Activated naive CD8-positive, alpha-beta T cell treated with anti-CD3 and anti-CD28 coated beads, Interleukin-2, amount 10 ng/mL, durations not matched to agents 7 days and 5 days (primary cell): ENCODE measurements around the gene DGLUCY. TPM values are rescaled to one million over a fixed set of nuclear protein-coding genes. Genes with fewer than 3 reads are reported as not detected.
A peak's percentile ranks its signal among the peaks of the same experiment; 100 is the strongest.

Source experiments
- ATAC-seq: fragments of 150-1000 bp; cut with Tn5 transposase; one replicate; pipeline ENCODE4 v1.10.0; 2021; ENCODE audit warnings: low read depth, moderate library complexity
- POLR2A ChIA-PET: fragments of 350-600 bp; sonication (Branson Sonifier 250); formaldehyde crosslinking; loops from one replicate; lab custom pipeline; 2021; ENCODE audit warnings: antibody characterized with exemption; lab: Charles Lee
- DNase-seq: peaks from one replicate; pipeline ENCODE4 v3.0.0; 2021
- H3K27ac Mint-ChIP-seq: one replicate; pipeline ENCODE4 v1.8.0; 2022; ENCODE audit warnings: mild to moderate bottlenecking, mixed read lengths
- H3K27me3 Mint-ChIP-seq: one replicate; pipeline ENCODE4 v1.8.0; 2022; ENCODE audit warnings: mild to moderate bottlenecking, moderate library complexity, mixed read lengths
- H3K36me3 Mint-ChIP-seq: one replicate; pipeline ENCODE4 v1.8.0; 2021; ENCODE audit warnings: mild to moderate bottlenecking, mixed read lengths
- H3K4me1 Mint-ChIP-seq: one replicate; pipeline ENCODE4 v1.8.0; 2021; ENCODE audit warnings: mixed read lengths
- H3K4me3 Mint-ChIP-seq: one replicate; pipeline ENCODE4 v1.8.0; 2022; ENCODE audit warnings: mild to moderate bottlenecking, moderate library complexity, mixed read lengths
- H3K9me3 Mint-ChIP-seq: one replicate; pipeline ENCODE4 v1.8.0; 2021; ENCODE audit warnings: mixed read lengths
- total RNA-seq, 2 experiments: library from RNA; stranded (reverse); gene quantifications; one replicate each; pipeline ENCODE4 v1.2.3, GENCODE V29; 2021

The DGLUCY gene
- total RNA-seq, 2 experiments from 2014 or later, result 135 to 136 TPM

- H3K27me3 Mint-ChIP-seq, result no peaks in the 10 kb centered on the region
- peaks cover 55% of the 10 kb centered on the region for H3K36me3 Mint-ChIP-seq
- peaks cover 74% of the 10 kb centered on the region for H3K4me1 Mint-ChIP-seq
- POLR2A ChIA-PET, result interaction anchor here (1.4 to 5.6 kb wide), 9 partner anchors 14 to 115 kb away, joined by 5 to 220 read pairs (median 24); partner anchors contain the start of gene GPR68
- H3K4me3 Mint-ChIP-seq, result peak overlapping the region; percentile 80
- H3K9me3 Mint-ChIP-seq, result peaks cover 3% of the 10 kb centered on the region
- peak overlapping the region; percentile 97 for H3K27ac Mint-ChIP-seq
- ATAC-seq (peak; percentile 40), DNase-seq (peak; percentile 79)
Measured at GRCh38 chr14:91229743-91230200, 115.9 kb downstream of the DGLUCY start.

- peak overlapping the region; percentile 97 for H3K27ac Mint-ChIP-seq
- DNase-seq, result no peak
- H3K36me3 Mint-ChIP-seq, result peaks cover 53% of the 10 kb centered on the region
- peak; percentile 8 for ATAC-seq
- H3K9me3 Mint-ChIP-seq, result peaks cover 3% of the 10 kb centered on the region
- peak overlapping the region; percentile 80 for H3K4me3 Mint-ChIP-seq
- POLR2A ChIA-PET, result interaction anchor here (0.6 to 5.6 kb wide), 9 partner anchors 13 to 161 kb away, joined by 3 to 220 read pairs (median 29); partner anchors contain the start of gene GPR68
- H3K27me3 Mint-ChIP-seq, result no peaks in the 10 kb centered on the region
- H3K4me1 Mint-ChIP-seq, result peaks cover 69% of the 10 kb centered on the region
Measured at GRCh38 chr14:91230397-91231035, 116.6 kb downstream of the DGLUCY start.

GRCh38 chr14:91231446-91231845 lies 117.6 kb downstream of the DGLUCY start:
- Mint-ChIP-seq H3K36me3 (peaks cover 58% of the 10 kb centered on the region), H3K4me3 (peak overlapping the region; percentile 80), H3K9me3 (peaks cover 3% of the 10 kb centered on the region), H3K27me3 (no peaks in the 10 kb centered on the region), H3K27ac (peak overlapping the region; percentile 97), H3K4me1 (peaks cover 63% of the 10 kb centered on the region)
- no peak for DNase-seq
- ATAC-seq, result no peak
- POLR2A ChIA-PET, result interaction anchor here (0.8 to 4.9 kb wide), 2 partner anchors 12 to 19 kb away, joined by 3 to 39 read pairs; partner anchors contain the start of gene GPR68

GRCh38 chr14:91232052-91232451 lies 118.2 kb downstream of the DGLUCY start:
- Mint-ChIP-seq H3K36me3 (peaks cover 56% of the 10 kb centered on the region), H3K4me3 (peak overlapping the region; percentile 39), H3K27me3 (no peaks in the 10 kb centered on the region), H3K4me1 (peaks cover 58% of the 10 kb centered on the region), H3K9me3 (peaks cover 3% of the 10 kb centered on the region), H3K27ac (peak overlapping the region; percentile 97)
- POLR2A ChIA-PET, result interaction anchor here (4.9 kb wide), 1 partner anchor 12 kb away, joined by 39 read pairs; the partner anchor contains the start of gene GPR68
- ATAC-seq (no peak), DNase-seq (no peak)

GRCh38 chr14:91232603-91233002 lies 118.7 kb downstream of the DGLUCY start:
- peak overlapping the region; percentile 39 for H3K4me3 Mint-ChIP-seq
- POLR2A ChIA-PET, result interaction anchor here (4.9 kb wide), 1 partner anchor 11 kb away, joined by 39 read pairs; the partner anchor contains the start of gene GPR68
- H3K9me3 Mint-ChIP-seq, result peaks cover 3% of the 10 kb centered on the region
- no peak for DNase-seq
- H3K4me1 Mint-ChIP-seq, result peaks cover 56% of the 10 kb centered on the region
- ATAC-seq, result no peak
- H3K27ac Mint-ChIP-seq, result peak overlapping the region; percentile 97
- peaks cover 59% of the 10 kb centered on the region for H3K36me3 Mint-ChIP-seq
- no peaks in the 10 kb centered on the region for H3K27me3 Mint-ChIP-seq

DNA sequence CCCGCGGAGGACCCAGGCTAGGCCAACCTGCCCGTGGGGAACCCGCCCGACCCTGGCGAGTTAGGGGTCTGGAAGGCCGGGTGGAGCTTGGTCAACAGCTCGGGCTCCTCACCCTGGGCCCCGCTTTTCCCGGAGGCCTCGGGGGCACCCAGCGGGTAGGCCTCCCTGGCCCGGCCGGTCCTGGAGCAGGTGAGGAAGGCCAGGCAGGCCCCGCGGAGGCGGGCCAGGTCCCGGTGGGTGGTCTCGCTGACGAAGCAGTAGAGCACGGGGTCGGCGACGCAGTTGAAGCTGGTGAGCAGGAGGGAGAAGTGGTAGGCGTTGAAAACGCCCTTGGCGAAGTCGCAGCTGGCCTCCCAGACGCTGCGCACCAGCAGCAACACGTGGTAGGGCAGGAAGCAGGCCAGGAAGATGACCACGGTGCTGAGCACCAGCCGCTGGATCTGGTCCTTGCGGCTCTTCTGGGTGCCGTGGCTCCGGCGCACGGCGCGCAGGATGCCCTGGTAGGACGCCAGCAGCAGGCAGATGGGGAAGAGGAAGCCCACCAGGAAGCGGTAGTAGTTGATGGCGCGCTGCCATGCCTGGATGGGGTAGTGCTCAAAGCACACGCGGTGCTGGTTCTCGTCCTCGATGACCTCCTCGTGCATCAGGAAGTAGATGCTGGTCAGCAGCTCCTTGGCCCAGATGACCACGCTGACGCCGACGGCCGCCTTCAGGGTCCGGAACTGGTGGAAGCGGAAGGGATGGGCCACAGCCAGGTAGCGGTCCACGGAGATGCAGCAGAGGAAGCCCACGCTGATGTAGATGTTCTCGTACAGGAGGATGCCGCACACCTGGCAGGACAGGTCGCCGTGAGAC lies 120.3 kb downstream of the DGLUCY start:
- Mint-ChIP-seq H3K27ac (peak overlapping the region; percentile 40), H3K4me3 (no peak overlapping the region), H3K36me3 (peaks cover 71% of the 10 kb centered on the region), H3K9me3 (peaks cover 3% of the 10 kb centered on the region), H3K27me3 (no peaks in the 10 kb centered on the region), H3K4me1 (peaks cover 57% of the 10 kb centered on the region)
- ATAC-seq (no peak), DNase-seq (no peak)
- POLR2A ChIA-PET, result interaction anchor here (1.2 to 4.9 kb wide), 2 partner anchors 10 to 26 kb away, joined by 3 to 39 read pairs; partner anchors contain the start of gene GPR68

DNA sequence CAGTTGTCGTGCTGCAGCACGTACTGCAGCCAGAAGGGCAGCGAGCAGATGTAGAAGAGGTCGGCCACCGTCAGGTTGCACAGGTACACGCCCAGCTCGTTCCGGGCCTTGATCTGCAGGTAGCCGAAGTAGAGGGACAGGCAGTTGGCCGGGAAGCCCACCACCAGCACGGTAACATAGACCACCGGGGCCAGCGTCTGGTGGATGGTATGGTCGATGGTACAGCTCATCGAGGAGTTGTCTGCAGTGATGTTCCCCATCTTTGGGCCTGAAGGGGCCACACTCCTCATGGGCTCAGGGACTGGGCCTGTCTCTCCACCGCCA lies 120.9 kb downstream of the DGLUCY start:
- Mint-ChIP-seq H3K27ac (peak overlapping the region; percentile 40), H3K27me3 (no peaks in the 10 kb centered on the region), H3K36me3 (peaks cover 76% of the 10 kb centered on the region), H3K9me3 (peaks cover 3% of the 10 kb centered on the region), H3K4me3 (no peak overlapping the region), H3K4me1 (peaks cover 57% of the 10 kb centered on the region)
- POLR2A ChIA-PET, result interaction anchor here (1.2 to 4.9 kb wide), 2 partner anchors 9 to 26 kb away, joined by 3 to 39 read pairs; partner anchors contain the start of gene GPR68
- DNase-seq (no peak), ATAC-seq (no peak)

DNA sequence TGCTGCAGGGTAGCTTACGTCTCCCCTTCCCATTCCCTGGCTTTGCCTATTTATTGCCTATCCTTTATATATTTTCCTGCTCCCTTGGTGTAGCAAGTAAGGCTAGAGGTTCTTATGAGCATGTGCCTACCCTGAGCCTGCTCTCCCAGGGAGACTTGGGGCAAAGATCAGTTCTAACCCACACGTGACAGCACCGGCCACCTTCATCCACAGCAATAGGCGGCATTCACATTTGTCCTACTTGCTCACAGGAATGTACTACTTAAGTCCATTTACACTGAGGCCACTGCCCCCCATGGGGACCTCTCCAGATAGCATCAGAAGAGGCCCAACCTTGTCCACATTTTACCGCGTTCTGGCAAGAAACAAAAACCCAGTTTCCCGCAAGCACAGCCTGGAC lies 122.0 kb downstream of the DGLUCY start:
- POLR2A ChIA-PET, result interaction anchor here (4.9 kb wide), 1 partner anchor 8 kb away, joined by 39 read pairs; the partner anchor contains the start of gene GPR68
- H3K9me3 Mint-ChIP-seq, result peaks cover 3% of the 10 kb centered on the region
- H3K4me1 Mint-ChIP-seq, result peaks cover 55% of the 10 kb centered on the region
- ATAC-seq (no peak), DNase-seq (no peak)
- no peaks in the 10 kb centered on the region for H3K27me3 Mint-ChIP-seq
- H3K36me3 Mint-ChIP-seq, result peaks cover 77% of the 10 kb centered on the region
- H3K27ac Mint-ChIP-seq, result no peak overlapping the region
- no peak overlapping the region for H3K4me3 Mint-ChIP-seq

DNA sequence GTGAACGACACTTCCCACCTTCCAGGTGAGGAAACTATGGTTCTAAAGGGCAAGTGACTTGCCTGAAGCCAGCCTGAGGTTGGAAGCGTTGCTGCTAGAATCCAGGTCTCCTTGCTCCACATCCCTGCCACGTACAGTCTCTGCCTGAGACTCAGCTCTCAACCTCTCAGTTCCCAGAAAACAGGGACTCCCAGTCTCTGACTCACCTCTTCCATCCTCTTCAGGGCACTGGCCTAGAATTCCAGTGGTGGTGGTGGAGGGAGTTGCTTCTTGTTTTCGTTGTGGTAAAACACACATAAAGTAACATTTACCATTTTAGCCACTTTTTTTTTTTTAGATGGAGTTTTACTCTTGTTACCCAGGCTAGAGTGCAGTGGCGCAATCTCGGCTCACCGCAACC lies 123.3 kb downstream of the DGLUCY start:
- Mint-ChIP-seq H3K4me1 (peaks cover 54% of the 10 kb centered on the region), H3K9me3 (peaks cover 3% of the 10 kb centered on the region), H3K4me3 (no peak overlapping the region), H3K27me3 (no peaks in the 10 kb centered on the region), H3K27ac (peak overlapping the region; percentile 8), H3K36me3 (peaks cover 78% of the 10 kb centered on the region)
- ATAC-seq (no peak), DNase-seq (no peak)
- POLR2A ChIA-PET, result no interaction called here

DNA sequence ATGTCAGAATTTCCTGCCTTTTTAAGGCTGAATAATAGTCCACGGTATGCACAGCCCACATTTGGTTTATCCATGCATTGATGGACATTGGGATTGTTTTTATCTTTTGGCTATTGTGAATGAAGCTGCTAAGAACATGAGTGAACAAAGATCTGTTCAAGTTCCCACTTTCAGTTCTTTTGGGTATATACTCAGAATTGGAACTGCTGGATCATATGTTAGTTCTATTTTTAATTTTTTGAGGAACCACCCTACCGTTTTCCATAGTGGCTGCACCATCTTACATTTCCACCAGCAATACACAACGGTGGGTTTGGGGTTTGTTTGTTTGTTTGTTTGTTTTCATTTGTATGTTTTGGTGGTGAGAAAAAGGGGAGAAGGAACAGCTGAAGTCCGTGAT lies 124.2 kb downstream of the DGLUCY start:
- POLR2A ChIA-PET, result interaction anchor here (1.6 kb wide), 1 partner anchor 9 kb away, joined by 5 read pairs; no protein-coding TSS in a partner anchor
- ATAC-seq, result no peak
- H3K4me3 Mint-ChIP-seq, result no peak overlapping the region
- peaks cover 80% of the 10 kb centered on the region for H3K36me3 Mint-ChIP-seq
- H3K27me3 Mint-ChIP-seq, result no peaks in the 10 kb centered on the region
- no peaks in the 10 kb centered on the region for H3K9me3 Mint-ChIP-seq
- peak overlapping the region; percentile 35 for H3K27ac Mint-ChIP-seq
- peaks cover 58% of the 10 kb centered on the region for H3K4me1 Mint-ChIP-seq
- DNase-seq, result no peak

GRCh38 chr14:91238661-91239060 lies 124.8 kb downstream of the DGLUCY start:
- Mint-ChIP-seq H3K27ac (peak overlapping the region; percentile 36), H3K27me3 (no peaks in the 10 kb centered on the region), H3K36me3 (peaks cover 81% of the 10 kb centered on the region), H3K4me1 (peaks cover 61% of the 10 kb centered on the region), H3K4me3 (no peak overlapping the region), H3K9me3 (no peaks in the 10 kb centered on the region)
- DNase-seq (no peak), ATAC-seq (no peak)
- POLR2A ChIA-PET, result interaction anchor here (0.8 to 1.6 kb wide), 4 partner anchors 10 to 13 kb away, joined by 3 to 5 read pairs (median 4); no protein-coding TSS in a partner anchor

GRCh38 chr14:91241863-91242262 lies 128.0 kb downstream of the DGLUCY start:
- DNase-seq (no peak), ATAC-seq (no peak)
- H3K27ac Mint-ChIP-seq, result peak overlapping the region; percentile 90
- H3K27me3 Mint-ChIP-seq, result no peaks in the 10 kb centered on the region
- no peaks in the 10 kb centered on the region for H3K9me3 Mint-ChIP-seq
- peaks cover 80% of the 10 kb centered on the region for H3K4me1 Mint-ChIP-seq
- H3K36me3 Mint-ChIP-seq, result peaks cover 71% of the 10 kb centered on the region
- peak overlapping the region; percentile 88 for H3K4me3 Mint-ChIP-seq
- POLR2A ChIA-PET, result interaction anchor here (0.7 to 7.1 kb wide), 11 partner anchors 9 to 174 kb away, joined by 3 to 232 read pairs (median 4); no protein-coding TSS in a partner anchor

DNA sequence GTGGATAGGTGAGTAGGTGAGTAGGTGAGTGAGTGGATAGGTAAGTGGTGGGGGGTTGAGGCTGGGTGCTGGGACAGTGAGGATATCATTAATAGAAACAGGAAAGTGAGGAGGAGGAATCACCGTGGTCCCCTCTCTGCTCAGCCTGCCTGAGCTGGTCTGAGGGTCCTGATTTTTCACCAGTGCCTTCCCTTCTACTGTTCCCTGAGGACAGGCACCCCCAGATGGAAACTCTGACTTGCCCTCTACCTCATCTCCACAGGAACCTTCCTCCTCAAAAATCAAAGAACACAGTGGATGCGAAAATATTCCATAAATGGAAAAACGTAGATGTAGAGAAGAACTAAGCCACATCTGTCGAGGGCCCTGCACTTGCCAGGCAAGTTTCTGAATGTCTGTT lies 128.8 kb downstream of the DGLUCY start:
- no peak for DNase-seq
- Mint-ChIP-seq H3K36me3 (peaks cover 71% of the 10 kb centered on the region), H3K27ac (peak overlapping the region; percentile 90), H3K4me3 (peak overlapping the region; percentile 88), H3K4me1 (peaks cover 81% of the 10 kb centered on the region), H3K27me3 (no peaks in the 10 kb centered on the region), H3K9me3 (no peaks in the 10 kb centered on the region)
- no peak for ATAC-seq
- POLR2A ChIA-PET, result interaction anchor here (0.8 to 7.1 kb wide), 11 partner anchors 9 to 127 kb away, joined by 3 to 232 read pairs (median 5); no protein-coding TSS in a partner anchor
